Left lobe of liver (tissue), 2 donors: ENCODE measurements around the gene CLDN34. TPM values are rescaled to one million over a fixed set of nuclear protein-coding genes. Genes with fewer than 3 reads are reported as not detected.

Source experiments
- ATAC-seq: fragments of 200-7000 bp; cut with Tn5 transposase; one replicate; pipeline ENCODE4 v1.9.1; 2020; ENCODE audit warnings: mild to moderate bottlenecking, moderate library complexity
- DNase-seq: peaks from one replicate; pipeline ENCODE4 v3.0.0-alpha.2; 2020; ENCODE audit warnings: low spot score
- total RNA-seq: library from RNA; stranded (reverse); gene quantifications from one replicate; pipeline ENCODE4 v1.2.1, GENCODE V29; 2021
- donor health status: DM: no; HTN: no; CAD: no; lungs with moderate emphysema.
- donor health status: DM: no; HTN: yes; CAD: no.

Gene CLDN34, protein sequence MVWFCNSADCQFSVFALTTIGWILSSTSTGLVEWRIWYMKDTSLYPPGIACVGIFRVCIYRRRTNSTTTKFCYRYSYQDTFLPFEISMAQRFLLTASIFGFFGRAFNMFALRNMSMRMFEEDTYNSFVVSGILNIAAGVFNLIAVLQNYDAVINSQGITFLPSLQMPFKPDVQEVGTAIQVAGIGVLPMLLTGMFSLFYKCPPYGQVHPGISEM
- total RNA-seq: 0.30 TPM

DNA sequence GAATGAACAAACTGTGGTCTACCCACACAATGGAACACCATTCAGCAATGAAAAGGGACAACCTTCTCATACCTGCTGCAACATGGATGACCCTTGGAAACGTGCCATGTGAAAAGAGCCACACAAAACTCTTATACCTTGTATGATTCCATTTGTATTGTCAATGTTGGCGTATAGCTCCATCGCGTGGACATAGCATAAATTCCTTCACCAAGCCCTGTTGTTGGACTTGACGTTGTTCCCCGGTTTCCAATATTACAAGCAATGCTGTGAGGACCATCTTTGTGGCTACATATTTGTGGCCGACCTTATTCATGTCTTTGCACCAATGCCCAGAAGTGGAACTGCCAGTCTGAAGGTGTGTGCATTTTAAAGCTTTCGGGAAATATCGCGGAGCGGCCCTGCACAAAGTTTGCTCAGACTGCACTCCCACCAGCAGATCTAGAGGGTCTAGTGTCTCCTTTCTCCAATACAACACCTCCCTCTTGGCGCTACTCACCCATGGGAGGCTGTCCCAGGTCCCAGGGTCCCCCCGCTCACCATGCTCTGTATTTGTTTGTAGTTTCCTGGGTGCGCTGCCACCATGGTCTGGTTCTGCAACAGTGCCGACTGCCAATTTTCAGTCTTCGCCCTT lies at the start of gene CLDN34:
CLDN34 (plus strand) TSS at position 584 of the 634 bp plus-strand sequence; CDS start at position 584, 0 bp downstream.
- DNase-seq (no peak), ATAC-seq (no peak)

DNA sequence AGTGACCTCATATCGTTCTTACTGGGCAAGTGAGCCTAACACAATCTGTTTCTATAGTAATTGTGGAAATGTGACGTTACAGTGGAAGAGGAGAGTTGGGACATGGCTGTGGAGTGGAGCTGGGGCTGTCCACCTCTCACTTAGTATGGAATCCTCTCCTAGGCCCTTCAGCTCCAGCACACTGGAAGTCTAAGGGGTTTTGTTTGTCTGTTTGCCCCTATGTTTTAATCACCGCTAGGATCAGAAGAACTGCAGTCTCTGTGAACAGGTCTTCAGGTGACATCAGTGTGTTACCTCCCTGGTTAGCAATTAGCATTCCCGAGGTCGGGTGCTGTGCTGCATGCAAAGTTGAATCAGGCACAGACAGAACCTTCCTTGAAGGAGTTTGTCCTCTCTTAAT lies 49.3 kb upstream of the CLDN34 start:
- ATAC-seq (no peak), DNase-seq (no peak)

DNA sequence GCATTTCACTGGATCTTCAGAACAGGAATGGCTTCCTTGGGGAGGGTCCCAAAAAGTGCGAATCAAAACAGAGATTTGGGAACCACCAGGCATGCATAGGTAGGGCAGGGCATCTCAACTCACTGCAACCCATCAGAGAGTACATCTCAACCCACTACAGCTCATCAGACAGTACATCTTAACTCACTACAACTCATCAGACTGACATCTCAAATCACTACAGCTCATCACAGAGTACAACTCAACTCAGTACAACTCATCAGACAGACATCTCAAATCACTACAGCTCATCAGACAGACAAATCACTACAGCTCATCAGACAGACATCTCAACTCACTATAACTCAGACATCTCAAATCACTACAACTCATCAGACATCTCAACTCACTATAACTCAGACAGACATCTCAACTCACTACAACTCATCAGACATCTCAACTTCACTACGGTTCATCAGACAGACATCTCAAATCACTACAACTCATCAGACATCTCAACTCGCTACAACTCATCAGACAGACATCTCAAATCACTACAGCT lies 47.5 kb upstream of the CLDN34 start:
- ATAC-seq: no peak
- no peak for DNase-seq

DNA sequence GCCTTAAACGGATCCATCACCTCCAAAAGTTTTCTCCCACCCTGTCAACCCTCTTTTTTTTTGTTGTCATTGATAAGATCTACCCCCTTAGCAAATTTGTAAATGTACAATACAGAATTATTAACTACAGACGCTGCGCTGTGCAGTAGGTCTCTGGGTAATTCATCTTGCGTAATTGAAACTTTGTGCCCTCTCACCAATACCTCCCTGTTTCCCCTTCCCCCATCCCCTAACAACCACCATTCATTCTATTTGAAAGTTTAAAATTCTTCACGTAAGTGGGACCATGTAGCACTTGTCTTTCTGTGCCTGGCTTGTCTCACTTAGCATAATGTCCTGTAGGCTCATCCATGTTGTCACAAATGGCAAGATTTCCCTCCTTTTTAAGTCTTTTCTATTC lies 45.8 kb upstream of the CLDN34 start:
- ATAC-seq (peak; percentile 52), DNase-seq (no peak)

DNA sequence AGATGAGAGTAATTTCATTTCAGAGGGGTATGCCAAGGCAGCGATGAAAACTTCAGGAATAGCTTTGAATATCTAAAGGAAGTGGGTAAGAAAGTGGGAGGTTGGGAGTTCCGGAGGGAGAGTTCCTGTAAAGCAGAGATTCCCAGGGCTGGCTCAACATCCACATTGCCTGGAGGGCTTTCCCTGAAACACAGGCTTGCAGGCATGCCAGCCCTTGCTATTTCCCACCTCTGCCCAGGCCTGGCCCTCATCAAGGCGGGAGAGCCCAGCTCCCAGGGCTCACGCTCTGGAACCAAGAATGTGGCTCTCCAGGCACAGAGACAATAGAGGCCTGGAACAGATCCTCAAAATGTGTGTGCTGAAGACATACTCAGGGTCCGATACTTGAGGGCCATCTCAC lies 43.8 kb upstream of the CLDN34 start:
- no peak for DNase-seq
- no peak for ATAC-seq

DNA sequence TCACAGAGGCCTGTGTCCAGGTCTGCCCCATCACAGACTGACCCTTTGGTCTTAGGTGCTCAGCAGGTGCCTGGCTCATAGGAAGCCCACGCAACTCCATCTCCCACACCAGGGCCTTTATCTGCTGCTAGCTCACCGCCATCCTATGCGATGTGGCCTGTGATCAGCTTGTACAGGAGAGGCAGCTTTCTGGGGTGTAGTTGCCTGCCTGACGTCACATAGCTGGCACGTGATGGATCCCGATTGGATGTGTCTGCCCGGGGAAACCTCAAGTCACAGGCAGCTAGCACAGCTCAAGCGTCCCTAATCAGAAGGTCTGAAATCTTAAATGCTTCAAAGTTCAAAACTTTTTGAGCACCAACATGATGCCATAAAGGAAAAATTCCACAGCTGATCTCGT lies 41.2 kb upstream of the CLDN34 start:
- ATAC-seq (no peak), DNase-seq (no peak)

DNA sequence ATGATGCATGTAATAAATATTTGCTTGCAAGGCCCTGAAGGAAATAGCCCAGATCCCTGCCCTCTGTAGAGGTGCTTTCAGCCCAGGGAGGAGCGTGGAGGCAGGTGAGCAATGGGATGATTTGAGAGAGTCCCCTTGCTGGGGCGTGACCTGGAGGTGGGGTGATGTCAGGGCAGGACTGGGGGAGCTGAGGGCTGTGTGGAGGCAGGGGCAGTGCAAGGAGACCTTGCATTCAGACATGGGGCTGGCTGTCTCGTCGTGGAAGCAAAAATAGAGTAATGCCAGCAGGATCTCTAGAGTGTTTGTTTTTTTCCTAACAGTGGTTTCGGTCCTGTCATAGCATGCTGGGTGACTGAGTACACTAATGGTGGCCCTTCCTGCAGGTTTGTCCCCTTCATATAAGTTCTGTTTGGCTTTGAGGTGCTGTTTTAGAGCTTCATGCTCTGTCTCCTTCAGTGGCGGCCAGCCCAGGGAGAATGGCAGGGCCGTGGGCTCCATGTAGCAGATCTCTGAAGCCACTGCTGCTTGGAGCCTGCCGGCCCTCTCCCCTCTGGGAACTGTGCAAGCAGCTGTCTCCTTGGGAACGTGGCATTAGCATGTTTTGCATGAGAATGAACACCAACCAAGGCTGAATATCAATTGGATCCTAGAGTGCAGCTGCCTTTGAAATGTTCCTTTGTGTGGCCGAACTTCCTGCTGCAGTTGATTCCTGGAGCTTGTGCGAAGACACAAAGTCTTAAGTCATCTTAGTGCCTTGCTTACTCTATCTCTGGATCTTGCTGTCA lies 39.3 kb upstream of the CLDN34 start:
- ATAC-seq (no peak), DNase-seq (no peak)

DNA sequence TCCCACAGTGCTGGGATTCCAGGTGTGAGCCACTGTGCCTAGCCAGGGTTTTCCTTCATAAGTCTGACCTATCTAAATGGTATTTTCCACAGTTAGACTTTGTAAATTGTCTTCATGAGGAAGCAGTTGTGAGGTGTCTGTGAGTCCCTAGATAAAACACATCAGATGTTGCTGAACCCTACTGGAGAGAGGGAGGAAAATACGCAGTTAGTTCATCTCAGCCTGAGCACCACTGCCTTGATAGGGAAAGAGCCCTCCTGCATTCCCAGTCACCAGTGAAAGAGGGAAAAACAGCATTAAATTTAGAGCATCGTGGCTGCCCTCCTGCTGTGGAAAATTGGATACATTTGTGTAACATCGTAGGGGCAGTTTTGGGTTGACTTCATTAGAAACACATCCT lies 31.7 kb upstream of the CLDN34 start:
- no peak for ATAC-seq
- DNase-seq: no peak

DNA sequence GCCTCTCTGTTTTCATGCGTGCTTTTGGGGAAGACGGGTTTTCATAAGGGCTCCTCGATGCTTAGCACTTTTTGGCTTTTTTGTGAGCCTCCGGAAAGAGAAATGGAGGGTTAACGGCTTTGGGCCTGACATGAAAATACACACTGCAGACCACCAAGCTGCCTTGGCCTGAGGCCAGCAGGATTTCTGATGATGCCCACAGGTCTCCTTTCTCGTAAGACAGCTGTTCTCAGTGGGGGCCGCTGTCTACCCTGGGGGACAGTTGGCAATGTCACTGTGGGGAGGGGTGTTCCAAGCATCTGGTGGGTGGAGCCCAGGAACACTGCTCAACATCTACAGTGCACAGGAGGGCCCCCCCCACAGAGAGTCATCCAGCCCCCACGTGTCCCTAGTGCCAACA lies 29.4 kb upstream of the CLDN34 start:
- ATAC-seq (no peak), DNase-seq (no peak)

DNA sequence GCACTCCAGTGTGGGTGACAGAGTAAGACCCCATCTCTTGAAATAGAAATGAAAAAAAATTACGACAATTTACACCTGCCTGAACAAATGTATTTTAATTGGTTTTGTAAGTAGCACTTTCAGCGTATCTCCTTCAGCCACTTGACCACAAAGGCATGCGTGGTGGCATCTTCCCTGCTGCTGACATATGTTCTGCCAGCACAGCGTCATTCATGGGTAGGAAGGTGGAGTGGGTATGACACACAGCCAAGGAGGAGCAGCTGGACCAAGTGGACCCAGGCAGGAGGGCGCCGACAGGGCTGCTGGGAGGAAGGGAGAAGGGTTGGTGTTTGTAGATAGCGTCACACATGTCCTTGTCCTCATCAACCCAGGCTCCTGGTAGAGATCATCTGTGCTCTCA lies 28.6 kb upstream of the CLDN34 start:
- DNase-seq (no peak), ATAC-seq (no peak)

DNA sequence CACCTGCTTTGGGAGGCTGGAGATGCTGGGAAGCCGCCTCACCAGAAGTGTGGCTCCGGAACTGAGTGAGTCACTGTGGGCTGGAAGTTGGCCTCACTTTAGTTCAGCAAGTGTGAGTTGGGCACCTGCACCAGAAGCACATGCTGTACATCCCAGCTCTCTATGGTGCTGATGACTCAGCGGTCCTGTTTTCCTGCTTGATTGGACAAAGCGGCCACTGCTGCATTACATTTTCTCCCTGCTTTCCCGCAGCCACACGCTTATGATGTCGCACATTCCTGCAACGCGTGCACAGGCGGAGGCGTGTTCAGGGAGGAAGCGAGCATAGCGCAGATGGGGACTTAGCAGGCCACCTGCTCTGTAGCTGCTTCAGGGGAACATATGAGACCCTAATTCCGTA lies 26.7 kb upstream of the CLDN34 start:
- DNase-seq (no peak), ATAC-seq (no peak)

DNA sequence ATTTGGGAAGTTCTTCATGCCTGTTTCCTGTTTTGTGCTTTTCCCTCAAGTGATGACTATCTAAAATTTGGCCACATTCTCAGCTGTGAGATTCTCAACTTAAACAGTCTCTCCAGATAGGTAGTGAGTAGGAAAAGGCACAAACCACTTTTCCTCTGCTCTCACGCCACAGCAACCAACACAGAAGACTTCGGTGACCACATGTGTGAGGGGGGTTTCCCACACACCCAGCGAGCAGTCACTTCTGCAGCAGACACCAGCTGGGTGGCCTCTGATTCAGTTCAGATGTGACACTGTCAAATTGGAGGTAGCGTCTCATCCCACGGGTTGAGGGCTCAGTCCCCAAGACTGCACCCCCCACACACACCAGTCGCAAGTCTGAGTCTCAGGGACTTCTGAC lies 25.1 kb upstream of the CLDN34 start:
- ATAC-seq (no peak), DNase-seq (no peak)

DNA sequence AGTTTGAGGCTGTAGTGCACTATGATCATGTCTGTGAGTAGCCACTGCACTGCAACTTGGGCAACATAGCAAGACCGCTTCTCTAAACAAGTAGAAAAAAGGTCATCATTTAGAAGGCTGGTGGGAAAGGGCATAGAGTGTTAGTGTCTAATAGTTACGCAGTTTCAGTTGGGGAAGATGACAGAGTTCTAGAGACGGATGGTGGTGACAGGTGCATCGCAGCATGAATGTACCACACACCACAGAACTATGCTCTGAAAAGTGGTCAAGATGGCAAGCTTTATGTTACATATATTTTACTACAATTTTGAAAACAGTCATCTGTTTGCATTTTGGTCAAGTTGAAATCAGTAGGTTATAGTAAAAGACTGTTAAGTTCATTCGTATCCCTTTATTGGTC lies 23.7 kb upstream of the CLDN34 start:
- ATAC-seq: no peak
- no peak for DNase-seq

DNA sequence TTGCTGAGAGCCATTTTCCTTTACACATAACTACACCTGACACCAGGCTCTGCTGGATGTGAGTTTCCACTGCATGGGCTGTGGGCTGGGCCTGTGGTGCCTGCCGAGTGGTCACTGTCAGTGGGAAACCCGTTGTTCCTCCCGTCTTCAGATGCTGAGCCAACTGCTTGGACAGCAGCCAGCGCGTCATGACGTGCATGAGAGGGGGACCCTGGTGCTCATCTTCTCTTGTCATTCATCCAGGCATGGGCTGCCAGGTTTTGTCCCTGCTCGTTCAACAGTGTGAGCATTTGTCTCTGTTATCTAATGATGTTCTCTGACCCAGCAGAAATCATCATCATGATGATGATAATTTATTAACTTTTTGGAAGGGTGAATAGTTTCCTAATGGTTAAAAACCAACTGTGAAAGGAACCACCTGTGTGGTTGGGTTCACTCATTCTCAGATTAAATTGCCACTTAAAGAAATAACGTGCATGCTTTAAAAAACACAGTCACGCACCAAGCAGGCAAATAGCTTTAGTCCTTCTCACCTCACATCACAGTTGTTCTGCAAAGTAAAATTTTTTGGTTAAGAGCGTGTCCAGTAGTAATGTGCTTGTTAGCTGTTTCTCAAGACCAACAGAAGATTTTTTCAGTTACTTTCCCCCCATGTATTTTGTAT lies 19.9 kb upstream of the CLDN34 start:
- no peak for ATAC-seq
- no peak for DNase-seq

DNA sequence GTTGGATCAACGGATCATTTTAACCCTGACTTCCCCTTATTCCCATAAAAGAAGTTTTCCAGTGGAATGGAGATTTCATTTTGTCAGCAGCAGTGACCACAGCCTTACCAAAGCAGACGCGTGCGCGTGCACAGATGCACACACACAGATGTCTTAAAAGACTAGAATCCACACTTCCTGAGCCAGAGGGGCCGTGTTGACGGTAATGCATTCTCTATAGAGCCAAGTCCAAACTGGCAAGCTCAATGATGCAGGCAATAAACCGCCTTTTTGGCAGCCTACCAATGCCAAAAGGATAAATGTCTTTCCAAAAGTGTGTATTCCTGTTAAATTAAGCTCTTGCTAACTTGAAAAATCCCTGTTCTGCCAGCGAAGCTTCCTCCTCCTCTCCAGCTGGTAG lies 18.8 kb upstream of the CLDN34 start:
- ATAC-seq (no peak), DNase-seq (no peak)

DNA sequence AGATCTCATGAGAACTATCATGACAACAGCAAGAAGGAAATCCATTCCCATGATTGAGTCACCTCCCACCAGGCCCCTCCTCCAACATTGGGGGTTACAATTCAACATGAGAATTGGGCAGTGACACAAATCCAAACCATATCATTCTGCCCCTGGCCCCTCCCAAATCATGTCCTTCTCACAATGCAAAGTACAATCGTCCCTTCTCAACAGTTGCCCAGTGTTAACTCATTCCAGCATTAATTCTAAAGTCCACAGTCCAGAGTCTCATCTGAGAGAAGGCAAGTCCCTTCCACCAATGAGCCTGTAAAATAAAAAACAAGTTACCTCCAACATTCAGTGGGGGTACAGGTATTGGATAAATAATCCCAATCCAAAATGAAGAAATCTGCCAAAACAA lies 14.9 kb upstream of the CLDN34 start:
- peak; percentile 93 for ATAC-seq
- DNase-seq: no peak

DNA sequence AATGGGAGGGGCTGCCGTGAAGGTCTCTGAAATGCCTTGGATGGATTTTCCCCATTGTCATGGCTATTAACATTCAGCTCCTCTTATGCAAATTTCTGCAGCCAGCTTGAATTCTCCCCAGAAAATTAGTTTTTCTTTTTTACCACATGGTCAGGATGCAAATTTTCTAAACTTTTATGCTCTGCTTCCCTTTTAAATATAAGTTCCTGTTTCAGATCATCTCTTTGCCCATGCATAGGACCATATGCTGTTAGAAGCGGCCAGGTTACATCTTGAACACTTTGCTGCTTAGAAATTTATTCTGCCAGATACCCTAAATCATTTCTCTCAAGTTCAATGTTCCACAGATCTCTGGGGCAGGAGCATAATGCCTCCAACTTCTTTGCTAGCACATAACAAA lies 13.8 kb upstream of the CLDN34 start:
- DNase-seq (no peak), ATAC-seq (no peak)

DNA sequence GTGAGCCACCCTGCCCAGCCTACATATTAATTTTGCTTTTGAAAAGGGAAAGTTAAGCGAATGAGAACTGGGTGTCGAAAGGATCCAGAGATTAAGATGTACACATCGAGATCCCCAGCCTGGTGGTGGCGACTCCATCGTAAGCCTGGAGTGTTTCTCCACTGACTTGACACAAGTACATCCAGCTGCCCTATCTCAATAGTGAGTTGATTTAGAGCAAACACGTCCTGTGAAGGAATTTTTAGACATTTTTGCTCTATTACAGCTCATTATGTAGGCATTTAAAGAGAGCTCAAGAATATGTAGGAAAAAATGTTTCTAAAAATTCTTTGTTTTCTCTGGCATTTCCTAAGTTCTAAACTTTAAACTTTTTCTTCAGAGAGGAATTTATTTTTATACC lies 11.7 kb upstream of the CLDN34 start:
- DNase-seq (no peak), ATAC-seq (no peak)

DNA sequence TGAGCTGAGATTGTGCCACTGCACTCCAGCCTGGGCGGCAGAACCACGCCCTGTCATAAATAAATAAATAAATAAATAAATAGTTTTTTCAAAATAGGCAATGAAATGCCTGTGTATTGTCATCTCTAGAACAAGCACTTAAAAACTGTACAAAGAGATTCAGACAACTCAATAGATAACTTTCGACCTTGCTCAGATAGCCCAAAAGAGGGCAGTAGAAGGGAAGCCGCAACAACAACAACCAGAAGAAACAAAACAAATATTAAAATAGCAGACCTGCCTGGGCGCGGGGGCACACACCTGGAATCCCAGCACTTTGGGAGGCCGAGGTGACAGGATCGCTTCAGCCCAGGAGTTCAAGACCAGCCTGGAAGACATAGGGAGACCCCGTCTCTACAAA lies 9.4 kb upstream of the CLDN34 start:
- DNase-seq: no peak
- no peak for ATAC-seq

DNA sequence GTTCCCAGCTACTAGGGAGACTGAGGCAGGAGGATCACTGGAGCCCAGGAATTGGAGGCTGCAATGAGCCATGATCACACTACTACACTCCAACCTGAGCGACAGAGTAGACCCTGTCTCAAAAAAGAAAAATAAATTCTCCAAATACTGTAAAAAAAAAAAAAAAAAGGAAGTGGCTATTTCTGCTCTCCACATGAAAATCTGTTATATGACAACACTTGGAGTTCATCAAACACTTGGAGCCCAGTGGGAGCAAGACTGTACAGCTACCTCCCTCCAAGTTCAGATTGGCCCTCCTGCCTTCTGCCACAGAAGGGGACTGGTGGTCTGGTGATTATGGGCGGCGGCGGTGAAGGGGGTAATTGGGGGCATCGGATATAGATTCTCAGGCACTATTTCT lies 9.0 kb upstream of the CLDN34 start:
- ATAC-seq: no peak
- DNase-seq: no peak

DNA sequence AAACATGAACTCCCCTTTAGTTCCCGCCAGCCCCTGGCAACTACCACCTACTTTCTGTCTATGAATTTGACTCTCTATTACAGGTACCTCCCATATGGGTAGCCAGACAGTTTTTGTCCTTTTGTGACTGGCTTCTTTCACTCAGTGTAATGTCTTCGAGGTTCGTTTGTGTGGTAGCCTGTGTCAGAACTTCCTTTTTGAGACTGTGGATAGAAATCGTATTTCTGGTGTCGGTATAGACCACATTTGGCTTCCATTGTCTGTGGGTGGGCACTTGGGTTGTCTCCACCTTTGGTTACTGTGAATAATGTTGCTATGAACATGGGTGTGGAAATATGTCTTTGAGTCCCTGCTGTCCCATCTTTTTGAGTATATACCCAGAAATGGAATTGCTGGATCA lies 5.4 kb upstream of the CLDN34 start:
- no peak for DNase-seq
- no peak for ATAC-seq

DNA sequence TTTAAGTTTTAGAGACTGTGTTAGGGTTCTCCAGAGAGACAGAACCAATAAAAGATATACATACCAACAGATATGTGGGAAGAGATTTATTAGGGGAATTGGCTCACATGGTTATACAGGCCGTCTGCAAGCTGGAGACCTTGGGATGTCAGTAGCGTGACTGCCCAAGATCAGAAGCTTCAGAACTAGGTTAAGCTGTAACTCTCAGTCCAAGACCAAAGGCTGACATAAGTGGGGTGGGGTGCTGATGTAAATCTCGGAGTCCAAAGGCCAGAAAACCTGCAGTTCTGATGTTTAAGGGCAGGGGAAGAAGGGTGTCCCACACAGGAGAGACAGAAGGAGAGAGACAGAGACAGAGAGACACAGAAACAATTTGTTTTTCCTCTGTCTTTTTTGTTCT lies 10.5 kb downstream of the CLDN34 start:
- DNase-seq (no peak), ATAC-seq (no peak)
